Stimulated activated CD8-positive, alpha-beta memory T cell treated with anti-CD3 and anti-CD28 coated beads, Interleukin-7, amount 100 ng/mL, for 1 hour (primary cell): ENCODE data around the gene NR6A1.

Experiments
- DNase-seq, 2 donors: peaks; one replicate each; pipeline ENCODE4 v3.0.0-alpha.2; 2020; ENCODE audit warnings: low read depth in 2 of 2

NR6A1 gene

DNA sequence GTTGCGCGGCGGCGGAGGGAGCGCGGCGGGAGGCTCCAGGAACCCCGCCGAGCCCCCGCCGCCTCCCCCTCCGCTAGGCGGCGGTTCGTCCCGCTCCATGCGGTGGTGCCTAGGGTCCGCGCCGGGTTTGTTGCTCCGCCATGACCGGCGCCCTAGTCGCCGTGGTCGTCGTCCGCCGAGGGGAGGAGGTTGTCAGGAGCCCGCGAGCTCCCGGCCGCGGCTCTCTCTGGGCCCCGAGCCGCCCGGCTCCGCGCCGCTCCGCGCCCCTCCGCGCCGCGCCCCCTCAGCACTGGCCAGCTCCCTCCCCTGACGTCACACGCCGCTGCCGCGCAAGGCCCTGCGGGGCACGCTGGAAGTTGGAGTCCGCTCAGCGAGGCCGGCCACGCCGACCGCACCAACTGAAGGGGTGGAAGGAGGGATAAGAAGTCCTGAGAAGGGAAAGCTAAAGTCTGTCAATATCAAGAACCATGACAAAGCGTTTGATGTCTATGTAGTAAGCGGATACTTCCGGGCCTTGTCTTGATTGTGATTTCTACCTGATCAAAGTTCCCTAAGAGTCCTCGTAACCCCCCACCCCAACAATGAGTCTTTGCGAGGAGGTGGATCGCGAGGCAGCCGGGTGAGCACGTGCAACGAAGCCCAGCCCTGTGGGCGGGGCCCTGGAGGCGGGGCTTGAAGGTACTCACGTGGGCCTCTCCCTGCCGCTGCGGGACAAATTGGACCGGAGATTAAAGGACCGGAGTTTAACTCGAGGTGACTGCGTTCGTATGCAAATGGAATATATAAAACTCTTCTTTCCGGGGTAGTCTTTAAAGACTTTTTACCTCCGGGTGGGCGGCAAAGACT, at the start of gene NR6A1:
Gene NR6A1, minus strand, starts transcription at position 291 of the 846 bp plus-strand sequence.
- peak; percentile 80 to 85 for DNase-seq

DNA sequence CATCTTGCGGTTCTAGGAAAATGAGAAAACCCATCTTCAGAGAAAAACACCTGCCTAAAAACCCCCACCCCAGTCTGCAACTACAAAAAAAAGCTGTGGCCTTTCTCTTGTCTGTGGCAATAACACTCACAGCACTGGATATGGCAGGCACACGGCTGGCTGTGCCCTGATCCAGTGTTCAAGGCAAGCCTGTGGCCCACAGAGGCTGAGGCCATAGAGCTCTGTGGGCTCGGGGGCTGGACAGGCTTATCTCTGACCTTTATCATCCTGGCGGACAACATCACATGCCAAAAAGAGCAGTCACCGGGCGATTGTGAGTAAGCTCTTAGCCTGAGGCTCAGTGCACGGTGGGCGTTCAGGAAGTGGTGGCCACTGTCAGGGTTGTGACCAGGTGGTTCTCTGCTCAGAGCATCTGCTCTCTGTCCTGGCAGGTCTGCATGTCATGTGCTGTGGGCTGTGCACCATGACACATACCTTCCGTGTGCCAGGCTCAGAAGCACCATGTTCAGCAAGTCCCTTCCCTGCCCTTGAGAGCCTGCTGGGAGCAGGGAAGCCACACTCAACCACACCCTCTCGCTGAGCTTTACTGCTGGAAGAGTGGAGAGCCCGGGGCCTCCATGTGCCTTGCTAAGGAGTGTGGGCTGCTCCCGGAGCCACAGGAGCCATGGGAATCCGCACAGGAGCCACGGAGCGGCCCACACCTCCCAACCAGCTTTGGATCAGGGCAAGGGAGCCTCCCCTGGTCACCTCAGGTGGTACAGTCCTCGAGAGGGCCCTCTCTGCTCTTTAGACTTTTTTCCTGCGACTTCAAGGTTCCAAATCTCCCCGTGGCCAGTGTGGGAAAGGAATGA, 47.5 kb upstream of the NR6A1 start:
- DNase-seq: no peak

DNA sequence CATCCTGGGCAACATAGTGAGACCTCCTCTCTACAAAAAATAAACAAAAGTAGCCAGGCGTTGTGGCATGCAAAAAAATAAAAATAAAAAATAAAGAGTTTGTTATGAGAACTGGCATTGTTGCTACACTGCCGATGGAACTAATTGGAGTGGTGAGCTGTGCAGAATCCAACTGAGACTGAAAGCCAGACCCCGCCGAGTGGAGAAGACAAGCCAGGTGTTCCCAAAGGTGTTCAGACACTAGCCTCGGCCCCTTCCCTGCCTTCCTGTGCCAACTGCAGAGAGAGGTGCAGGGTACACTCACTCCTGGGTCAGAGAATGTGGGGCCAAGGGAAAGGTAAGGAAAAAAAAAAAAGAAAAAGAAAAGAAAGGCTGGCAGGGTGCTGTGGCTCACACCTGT, 44.5 kb upstream of the NR6A1 start:
- DNase-seq: no peak

DNA sequence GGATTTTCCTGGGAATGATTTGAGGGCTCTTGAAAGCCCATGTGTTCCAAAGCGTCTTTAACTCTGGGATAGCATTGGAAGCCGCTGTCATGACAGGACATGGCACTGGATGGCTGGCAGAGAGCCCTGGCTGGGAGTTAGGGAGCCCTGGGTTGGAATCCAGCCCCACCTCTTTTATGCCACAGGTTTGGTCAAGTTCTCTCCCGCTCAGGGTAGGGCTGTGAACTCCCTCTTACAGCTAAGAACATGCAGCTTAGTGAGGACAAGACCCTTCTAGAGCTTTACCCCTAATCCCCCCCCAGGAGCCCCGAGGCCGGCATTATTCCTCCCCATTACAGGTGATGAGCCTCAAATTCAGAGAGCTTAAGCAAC, 43.0 kb upstream of the NR6A1 start:
- no peak for DNase-seq

DNA sequence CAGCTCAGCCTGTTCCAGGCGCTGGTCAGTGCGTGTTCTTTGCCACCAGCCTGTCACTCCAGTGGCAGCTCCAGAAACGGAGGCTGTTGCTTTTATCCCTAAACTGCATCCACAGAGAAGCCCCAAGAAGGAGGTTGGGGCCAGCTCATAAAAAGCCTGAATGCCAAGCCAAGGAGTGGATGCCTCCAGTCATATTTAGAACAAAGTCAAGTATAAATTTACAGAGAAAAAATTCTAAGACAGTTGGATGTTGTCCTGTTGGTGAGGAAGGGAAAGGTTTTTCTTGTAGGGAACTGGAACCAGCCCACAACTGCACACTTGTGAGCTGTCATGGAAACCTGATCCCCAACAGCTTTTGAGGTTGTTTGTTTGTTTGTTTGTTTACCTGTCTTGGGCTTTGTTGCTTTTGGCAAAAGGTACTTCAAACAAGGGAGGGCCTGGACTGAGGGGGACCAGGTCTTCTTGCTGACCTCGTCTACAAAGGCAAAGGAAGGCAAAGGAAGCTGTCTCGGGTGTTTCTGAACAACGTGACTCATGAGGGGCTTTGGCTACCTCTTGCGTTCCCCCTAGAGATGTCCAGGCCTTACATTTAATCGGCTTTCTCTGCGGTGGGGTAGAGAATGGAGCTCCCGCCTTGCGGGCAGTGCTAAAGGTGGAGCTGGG, 42.5 kb upstream of the NR6A1 start:
- DNase-seq: no peak

DNA sequence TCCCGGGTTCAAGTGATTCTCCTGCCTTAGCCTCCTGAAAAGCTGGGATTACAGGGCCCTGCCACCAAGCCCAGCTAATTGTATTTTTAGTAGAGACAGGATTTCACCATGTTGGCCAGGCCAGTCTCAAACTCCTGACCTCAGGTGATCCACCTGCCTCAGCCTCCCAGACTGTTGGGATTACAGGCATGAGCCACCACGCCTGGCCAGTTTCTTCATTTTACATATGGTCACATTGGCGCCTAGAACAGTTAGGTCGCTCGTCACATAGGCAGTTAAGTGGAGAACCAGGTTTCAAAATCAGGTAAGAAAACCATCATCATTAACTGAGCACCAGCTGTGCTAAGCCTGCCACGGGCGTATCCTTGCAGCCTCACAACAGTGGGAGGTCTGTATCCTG, 41.9 kb upstream of the NR6A1 start:
- no peak for DNase-seq

DNA sequence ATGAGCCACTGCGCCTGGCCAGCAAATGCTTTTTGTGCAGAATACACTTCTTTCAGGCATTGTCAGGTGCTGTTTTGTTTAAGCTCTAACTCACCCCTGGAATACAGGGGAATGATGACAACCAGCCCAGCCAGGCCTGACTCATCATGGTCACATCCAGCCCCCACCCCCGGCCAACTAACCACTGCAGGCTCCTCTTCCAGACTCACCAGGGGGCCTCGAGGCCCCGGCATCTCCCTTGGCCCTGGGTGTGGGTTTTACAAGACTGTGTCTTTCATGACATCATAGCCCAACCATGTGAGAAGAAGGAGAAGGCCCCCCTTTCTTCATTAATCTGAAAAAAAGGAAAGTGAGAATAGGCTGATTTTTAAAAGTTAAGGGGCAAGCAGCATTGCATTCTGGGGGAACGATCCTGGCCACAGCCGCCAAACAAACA, 41.3 kb upstream of the NR6A1 start:
- no peak for DNase-seq

DNA sequence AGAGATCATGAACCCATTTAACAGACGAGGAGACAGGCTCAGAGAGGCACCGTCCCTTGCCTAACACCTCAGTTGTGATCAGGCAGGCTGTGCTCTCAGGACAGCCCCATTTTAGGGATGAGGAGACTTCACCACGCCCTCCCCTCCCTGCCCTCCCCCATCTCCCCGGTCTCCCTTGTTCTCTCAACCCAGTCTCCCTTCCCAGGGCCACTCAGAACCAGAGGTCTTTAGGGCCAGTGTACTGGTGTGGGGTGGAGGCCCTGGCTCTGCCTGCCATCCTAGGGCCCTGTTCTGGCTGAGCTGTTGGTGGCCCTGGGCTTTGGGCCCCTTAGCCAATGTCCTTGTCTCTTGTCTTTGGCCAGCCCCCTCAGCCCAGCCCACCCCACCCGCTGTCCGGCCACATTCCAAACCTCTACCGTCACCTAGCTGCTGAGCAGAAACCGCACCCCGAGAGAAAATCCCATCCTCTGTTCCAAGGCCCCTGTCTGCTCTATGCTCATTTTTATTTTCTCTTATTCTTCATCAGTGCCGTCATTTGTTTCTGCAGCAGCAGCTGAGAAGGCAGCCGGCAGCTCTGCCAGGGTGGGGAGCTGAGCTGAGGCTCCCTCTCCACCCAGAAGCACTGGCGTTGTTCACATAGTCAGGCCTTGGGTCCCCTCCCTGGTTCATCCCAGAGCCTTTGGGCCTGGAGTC, 39.7 kb upstream of the NR6A1 start:
- DNase-seq: no peak

DNA sequence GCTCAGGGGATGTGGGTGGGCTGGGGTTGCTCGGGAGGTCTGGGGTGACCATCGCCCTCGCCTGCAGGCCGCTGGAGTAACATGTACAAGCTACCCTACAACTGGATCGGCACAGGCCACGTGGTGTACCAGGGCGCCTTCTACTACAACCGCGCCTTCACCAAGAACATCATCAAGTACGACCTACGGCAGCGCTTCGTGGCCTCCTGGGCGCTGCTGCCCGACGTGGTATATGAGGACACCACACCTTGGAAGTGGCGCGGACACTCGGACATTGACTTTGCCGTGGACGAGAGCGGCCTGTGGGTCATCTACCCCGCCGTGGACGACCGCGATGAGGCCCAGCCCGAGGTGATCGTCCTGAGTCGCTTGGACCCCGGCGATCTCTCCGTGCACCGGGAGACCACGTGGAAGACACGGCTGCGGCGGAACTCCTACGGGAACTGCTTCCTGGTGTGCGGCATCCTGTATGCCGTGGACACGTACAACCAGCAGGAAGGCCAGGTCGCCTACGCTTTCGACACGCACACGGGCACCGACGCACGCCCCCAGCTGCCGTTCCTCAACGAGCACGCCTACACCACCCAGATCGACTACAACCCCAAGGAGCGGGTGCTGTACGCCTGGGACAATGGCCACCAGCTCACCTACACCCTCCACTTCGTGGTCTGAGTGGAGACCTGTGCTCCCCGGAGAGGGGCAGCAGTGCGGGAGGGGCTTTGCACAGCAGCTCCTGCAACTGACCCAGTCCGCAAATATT, 38.8 kb upstream of the NR6A1 start:
- no peak for DNase-seq

DNA sequence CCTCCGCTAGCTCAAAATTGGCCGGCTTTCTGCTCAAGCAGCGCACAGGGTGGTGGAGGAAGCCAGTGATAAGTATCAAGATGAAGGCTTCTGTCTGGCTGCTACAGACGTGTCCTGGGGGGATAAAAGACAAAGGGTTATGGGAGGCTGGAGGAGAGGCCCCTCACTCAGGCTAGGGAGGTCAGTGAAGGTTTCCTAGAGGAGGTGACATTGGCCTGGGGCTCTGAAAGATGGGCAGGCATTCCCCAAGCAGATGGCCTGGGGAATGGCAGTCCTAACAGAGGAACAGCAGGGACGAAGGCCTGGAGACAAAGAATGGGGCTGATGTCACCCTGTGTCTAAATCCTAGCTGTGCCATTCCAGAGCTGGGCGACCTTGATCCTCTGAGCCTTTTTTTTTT, 38.1 kb upstream of the NR6A1 start:
- no peak for DNase-seq

DNA sequence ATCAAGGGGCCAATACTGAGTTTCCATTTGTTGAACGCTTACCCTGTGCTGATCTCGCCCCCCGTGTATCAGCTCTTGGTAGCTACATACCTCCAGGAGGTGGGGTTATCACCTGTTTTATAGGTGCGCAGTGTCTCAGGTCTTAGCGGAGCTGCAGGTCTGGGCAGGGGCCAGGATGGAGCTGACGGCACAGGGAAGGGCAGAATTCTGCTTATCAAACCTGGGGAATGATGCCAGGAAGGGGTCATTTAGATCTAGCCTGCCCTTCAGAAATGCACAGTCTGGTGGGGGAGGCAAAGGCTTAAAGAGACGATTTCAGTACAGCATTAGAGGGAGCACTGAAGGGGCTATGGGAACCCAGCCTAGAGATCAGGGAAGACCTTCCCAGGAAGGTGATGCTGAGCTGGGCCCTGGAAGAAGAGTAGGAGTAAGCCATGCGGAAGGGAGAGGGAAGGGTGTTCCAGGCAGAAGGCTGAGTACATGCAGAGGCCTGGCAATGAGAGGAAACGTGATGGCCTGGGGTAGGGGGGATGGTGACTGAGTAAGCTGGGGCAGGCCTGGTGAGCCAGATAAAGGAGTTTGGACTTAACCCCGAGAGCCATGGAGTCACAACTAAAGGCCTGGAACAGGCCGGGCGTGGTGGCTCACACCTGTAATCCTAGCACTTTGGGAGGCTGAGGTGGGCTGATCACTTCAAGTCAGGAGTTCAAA, 37.3 kb upstream of the NR6A1 start:
- no peak for DNase-seq

DNA sequence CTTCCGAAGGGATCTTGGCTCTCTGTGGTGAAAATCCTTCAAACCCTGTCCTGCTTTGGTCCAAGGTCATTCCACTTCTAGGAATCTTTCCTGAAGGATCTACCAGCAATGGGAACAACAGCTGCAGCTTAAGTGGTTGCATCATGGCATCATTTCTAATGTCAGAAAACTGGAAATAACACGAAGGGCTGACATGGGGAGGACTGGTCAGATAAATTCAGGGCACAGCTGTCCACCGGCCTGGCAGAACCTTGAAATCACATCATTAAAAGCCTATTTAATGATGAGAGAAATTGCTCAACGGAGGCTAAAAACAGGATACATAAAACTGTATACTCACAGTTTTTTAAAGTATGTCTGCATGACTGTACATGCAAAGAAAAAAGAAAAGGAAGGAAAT, 34.1 kb upstream of the NR6A1 start:
- no peak for DNase-seq

DNA sequence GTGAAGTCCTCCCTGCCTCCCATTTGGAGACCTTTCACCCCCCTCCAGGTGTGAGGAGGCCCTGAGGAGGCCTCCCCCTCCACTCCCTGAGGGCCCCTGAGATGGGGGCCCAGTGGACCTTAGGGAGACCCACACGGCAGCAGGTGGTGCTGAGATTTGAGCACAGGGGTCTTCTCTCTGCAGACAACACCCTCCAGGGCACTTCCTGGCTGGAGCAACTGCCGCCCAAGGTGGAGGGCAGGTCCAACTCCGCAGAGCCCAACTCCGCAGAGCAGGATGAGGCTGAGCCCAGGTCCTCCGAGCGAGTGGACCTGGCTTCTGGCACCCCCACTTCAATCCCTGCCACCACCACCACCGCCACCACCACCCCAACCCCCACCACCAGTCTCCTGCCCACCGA, 32.8 kb upstream of the NR6A1 start:
- no peak for DNase-seq

DNA sequence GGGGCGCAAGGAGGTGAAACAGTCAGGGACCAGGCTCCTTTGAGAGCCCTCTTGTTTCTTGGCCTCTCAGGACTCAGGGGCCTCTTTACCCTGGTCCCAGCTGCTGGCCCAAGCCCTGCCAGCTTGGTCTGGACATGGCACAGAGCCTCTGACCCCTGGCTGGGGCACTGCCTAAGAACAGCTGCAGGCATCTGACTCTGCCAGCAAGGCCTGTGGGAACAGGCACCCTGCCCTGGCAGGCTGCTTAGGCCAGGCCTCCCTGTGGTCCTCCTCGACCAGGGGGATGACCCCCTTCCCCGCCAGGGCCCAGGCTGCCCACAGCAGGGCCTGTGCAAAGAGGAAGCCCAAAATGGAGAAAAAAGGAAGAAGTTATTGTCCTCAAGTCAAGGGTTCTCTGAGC, 31.3 kb upstream of the NR6A1 start:
- DNase-seq: no peak

DNA sequence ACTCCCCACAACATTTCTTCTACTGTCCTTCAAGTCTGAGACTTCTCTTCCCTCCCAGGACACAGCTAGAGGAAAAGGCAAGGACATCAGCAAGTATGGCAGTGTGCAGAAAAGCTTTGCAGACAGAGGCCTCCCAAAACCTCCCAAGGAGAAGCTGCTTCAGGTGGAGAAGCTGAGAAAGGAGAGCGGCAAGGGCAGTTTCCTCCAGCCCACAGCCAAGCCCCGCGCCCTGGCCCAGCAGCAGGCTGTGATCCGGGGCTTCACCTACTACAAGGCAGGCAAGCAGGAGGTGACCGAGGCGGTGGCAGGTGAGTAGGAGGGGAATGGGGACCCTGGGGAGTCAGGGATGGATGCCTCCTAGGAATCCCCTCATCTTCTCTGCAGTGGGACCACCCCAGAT, 30.2 kb upstream of the NR6A1 start:
- DNase-seq: no peak

DNA sequence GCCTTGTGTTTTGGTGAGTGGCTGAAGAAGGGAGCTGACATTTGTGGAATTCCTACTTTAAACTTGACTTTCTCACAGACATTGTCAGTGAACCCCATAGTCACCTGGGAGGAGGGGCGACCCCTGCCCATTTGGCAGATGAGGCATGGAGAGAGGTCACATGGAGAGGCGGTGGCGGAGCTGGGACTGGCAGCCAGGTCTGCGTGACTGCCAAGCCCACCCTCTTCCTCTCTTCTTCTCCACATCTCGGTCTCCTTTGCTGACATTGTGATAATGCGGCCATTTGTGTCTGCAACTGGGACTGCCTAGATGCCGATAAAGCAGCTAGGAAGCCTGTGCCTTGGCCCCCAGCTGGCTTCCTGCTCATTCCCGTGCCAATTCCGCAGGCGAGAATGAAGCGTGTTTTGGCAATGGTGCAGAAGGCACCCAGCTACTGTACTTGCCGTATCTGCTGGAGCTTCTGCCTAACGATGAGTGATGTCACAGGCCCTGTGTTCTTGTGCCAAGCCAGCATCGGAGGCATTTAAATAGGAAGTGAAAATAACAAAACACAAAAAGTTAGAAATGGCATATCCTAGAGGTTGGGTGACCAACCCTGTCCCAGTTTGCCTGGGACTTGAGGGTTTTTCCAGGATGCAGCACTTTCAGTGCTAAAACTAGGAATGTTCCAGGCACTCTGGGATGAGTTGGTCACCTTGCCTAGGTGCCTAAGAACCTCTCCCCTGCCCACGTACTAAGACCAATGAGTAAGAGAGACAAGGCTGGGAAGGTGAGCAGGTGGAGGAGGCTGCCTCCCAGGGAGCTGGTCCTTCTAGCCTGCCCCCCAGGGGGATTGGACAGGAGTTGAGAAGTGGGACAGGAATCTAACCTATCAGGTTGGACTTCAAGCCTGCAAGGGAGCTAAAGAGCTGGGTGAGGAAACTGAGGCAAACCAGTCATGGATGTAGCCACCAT, 29.5 kb upstream of the NR6A1 start:
- no peak for DNase-seq

DNA sequence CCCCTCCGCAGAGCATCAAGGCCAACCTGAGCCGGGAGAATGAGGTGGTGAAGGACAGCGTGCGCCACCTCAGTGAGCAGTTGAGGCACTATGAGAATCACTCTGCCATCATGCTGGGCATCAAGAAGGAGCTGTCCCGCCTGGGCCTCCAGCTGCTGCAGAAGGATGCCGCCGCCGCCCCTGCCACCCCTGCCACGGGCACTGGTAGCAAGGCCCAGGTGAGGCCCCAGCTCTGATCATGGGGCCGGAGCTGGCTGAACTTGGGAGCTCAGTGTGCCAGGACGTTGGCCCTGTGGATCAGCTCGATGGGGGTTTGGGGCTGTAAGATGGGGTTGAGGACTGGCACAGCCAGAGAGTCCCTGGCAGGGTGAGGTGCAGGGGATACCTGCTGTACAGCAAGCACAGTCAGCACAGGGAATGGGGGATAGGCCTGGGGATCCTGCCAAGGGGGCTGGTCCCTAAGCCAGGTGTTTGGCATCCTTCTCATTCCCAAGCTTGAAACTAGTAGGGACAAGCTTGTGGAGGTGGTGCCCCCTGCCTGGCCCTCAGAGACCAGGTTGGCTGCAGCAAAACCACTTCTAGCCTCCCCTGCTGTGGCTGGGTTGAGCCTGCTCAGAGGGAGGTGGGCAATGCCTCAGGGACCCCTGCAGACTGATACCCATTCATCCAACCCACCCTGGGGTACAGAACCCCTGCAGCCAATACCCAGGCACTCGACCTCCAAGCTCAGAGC, 28.3 kb upstream of the NR6A1 start:
- DNase-seq: no peak

DNA sequence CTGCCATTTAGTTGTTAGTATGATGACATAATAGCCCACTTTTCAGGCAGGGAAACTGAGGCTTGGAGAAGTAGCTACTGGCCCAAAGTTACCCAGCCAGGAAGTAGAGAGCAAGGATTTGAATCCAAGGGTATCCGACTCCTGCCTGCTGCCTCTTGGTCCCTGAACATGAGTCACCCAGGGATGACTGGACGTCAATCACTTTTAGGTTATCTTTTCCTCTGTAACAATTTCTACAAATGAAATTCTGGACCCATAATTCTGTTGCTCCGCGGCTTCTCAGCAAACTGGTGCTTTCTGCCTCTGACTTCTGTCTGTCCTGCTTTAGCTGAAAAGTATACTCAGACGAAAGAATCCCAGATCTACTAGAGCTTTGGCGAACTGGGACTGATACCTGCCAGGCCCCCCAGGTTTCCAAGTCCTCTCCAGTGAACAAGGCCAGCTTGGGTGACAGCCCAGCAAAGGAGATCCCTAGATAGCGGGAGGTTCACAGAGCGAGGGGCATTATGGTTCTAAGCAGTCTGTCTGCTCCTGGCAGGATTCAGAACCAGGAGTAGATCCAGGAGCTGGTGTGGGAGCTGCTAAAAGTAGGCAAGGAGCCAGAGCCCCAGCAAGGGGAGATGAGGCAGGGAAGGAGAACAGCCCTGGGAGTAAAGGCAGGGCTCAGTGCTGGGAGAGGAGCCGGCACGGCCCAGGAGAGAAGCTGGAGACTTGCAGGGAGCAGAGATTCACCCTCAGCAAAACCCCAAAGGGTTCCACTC, 26.4 kb upstream of the NR6A1 start:
- DNase-seq: no peak
